Pons (tissue), 1 donor: ENCODE data around the gene PPP1R10.

ENCODE experiments used
- DNase-seq: peaks from one replicate; pipeline ENCODE4 v3.0.0-alpha.2; 2016; ENCODE audit warnings: low spot score

The PPP1R10 gene

GRCh38 chr6:30598912-30599624, 18.0 kb downstream of the PPP1R10 start:
- no peak for DNase-seq

- DNase-seq: peak; percentile 69
Measured at GRCh38 chr6:30597315-30598144, 19.5 kb downstream of the PPP1R10 start.

DNA sequence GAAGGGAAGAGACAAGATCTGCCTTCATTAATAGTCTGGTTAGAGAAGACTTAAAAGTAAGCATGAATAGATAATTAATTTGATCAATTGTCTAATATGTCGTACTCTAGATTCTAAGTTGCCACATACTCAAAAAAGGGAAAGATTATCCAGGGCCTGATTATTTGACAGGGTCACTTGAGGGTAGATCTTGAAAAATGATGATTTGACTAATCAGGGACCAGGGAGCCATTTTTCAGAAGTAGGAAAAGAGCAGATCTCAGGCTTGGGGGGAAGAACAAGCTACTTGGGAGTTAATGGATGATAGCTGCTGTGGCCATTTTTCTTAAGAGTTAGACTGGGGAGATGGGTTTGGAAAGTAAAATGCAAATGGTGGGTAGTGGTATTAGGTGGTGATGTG, 24.8 kb downstream of the PPP1R10 start:
- DNase-seq: no peak

- no peak for DNase-seq
Measured at GRCh38 chr6:30591008-30591407, 26.0 kb downstream of the PPP1R10 start.

DNA sequence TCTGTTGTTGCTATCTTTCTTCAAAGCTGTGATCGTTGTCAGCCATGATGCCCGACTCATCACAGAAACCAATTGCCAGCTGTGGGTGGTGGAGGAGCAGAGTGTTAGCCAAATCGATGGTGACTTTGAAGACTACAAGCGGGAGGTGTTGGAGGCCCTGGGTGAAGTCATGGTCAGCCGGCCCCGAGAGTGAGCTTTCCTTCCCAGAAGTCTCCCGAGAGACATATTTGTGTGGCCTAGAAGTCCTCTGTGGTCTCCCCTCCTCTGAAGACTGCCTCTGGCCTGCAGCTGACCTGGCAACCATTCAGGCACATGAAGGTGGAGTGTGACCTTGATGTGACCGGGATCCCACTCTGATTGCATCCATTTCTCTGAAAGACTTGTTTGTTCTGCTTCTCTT, 26.5 kb downstream of the PPP1R10 start:
- DNase-seq: no peak

DNA sequence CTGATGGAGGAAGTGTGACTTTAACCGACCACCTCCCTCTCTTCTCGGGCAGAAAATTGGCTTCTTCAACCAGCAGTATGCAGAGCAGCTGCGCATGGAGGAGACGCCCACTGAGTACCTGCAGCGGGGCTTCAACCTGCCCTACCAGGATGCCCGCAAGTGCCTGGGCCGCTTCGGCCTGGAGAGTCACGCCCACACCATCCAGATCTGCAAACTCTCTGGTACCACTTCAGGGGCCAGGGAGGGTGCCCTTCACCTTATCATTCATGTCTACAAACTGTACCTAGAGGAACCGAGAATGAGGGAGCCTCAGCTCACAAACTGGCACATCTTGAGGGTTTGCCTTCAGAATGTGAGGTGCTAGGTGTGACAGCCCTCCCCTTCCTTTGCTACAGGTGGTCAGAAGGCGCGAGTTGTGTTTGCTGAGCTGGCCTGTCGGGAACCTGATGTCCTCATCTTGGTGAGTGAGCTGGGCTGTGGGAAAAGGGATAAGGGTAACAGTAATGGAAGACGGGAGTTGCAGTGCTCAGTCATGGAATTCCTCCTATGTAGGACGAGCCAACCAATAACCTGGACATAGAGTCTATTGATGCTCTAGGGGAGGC, 27.2 kb downstream of the PPP1R10 start:
- DNase-seq: no peak

- DNase-seq: no peak
Measured at GRCh38 chr6:30583921-30584320, 33.1 kb downstream of the PPP1R10 start.

- no peak for DNase-seq
Measured at GRCh38 chr6:30578051-30578450, 39.0 kb downstream of the PPP1R10 start.

- no peak for DNase-seq
Measured at GRCh38 chr6:30573113-30573512, 43.9 kb downstream of the PPP1R10 start.

- DNase-seq: no peak
Measured at GRCh38 chr6:30572148-30572547, 44.9 kb downstream of the PPP1R10 start.

DNA sequence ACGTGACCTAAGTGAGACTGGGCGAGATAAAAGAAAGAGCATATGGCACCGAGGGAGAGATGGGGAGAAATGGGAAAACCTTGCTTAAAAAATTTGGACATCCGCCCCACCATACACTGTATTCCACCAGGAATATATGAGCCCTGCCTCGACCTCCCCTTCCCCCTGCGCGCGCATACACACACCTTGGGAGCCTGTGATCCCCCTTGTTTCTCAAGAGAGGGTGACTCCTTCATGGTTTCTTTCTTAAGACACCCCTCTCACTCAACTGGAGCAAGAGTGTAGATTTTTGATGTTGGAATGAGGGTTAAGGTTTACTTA, 45.3 kb downstream of the PPP1R10 start:
- DNase-seq: peak; percentile 11

GRCh38 chr6:30571075-30571761, 45.8 kb downstream of the PPP1R10 start, which contains the start of gene ABCF1:
Gene ABCF1 (plus strand): TSS chr6:30571442. CDS start chr6:30571488, 46 bp downstream.
- DNase-seq: peak; percentile 94

DNA sequence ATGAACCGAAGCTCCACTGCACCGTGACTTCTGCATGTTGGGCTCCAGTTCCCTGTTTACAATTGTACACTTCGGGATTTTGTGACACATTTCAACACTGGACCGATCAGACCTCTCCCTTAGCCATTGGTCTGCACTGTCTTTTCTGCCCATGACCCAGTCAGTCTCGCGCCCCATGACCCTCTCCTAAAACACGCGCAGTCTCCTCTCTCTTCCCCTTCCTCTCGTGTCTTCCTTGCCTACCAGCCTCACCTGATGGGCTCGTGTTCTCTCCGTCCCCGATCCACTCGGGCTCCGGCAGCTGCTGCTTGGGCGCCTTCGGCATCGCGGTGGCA, 46.3 kb downstream of the PPP1R10 start:
- DNase-seq: no peak

- DNase-seq: no peak
Measured at GRCh38 chr6:30570263-30570662, 46.8 kb downstream of the PPP1R10 start.

DNA sequence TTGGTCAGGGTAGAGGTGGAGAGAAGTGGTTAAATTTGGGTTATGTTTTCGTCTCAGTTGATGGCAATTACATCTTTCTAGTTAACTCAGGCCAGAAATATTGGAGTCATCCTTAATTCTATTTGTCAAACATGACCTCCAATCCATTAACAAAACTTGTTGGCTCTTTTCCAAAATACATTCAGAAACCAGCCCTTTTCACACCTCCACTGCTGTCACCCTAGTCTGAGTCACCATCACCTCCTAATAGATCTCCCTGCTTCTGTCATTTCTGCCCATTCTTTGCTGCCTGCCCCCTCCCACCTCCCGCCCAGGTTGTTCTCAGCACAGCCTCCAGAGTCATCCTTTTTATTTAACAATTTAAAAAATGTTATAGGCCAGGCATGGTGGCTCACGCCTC, 48.8 kb downstream of the PPP1R10 start:
- DNase-seq: no peak

GRCh38 chr6:30565772-30566171, 51.3 kb downstream of the PPP1R10 start:
- DNase-seq: no peak

- no peak for DNase-seq
Measured at GRCh38 chr6:30564114-30564513, 52.9 kb downstream of the PPP1R10 start.

GRCh38 chr6:30562470-30563425, 54.3 kb downstream of the PPP1R10 start:
- no peak for DNase-seq

DNA sequence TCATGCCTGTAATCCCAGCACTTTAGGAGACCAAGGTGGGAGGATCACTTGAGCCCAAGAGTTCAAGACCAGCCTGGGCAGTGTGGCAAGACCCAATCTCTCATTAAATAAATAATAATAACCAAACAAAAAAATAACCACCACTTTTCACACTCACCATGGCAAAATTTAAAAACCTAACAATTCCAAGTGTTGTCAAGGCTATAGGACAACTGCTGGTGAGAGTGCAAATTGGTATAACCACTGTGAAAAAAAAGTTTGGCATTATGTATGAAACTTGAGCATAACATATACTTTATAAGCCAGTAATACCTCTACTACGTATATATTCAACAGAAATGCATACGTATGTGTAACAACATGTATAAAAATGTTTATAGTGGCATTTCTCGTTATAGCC, 56.1 kb downstream of the PPP1R10 start:
- DNase-seq: no peak

- no peak for DNase-seq
Measured at GRCh38 chr6:30557683-30557981, 59.4 kb downstream of the PPP1R10 start.

GRCh38 chr6:30556906-30557682, 59.9 kb downstream of the PPP1R10 start, which contains the start of gene PRR3:
Gene PRR3 (plus strand): TSS chr6:30557295. CDS start chr6:30557345, 50 bp downstream.
- peak; percentile 96 for DNase-seq
